Globus pallidus (tissue), 1 donor: ENCODE data around the gene LY6G6F.

ENCODE experiments used
- DNase-seq: peaks from one replicate; pipeline ENCODE4 v3.0.0-alpha.2; 2015; ENCODE audit warnings: low spot score

Gene LY6G6F

GRCh38 chr6:31676904-31677303 lies 29.8 kb upstream of the LY6G6F start:
- no peak for DNase-seq

DNA sequence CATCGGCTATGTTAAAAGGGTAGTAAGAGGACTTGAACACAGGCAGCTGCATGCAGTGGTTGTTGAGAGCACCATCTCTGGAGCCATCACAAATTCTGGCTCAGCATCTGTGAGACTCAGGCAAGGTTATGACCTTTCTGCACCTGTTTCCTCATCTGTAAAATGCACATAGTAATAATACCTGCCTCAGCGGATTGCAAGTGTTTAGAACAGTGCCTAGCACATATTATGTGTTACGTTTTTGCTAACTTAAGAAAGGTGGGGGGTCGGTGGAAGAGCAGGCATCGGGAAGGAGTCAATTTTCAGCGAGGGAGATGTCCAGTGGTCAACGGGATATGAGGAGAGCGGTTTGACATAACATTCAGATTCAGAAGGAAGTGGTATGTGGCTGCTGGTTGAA lies 28.7 kb upstream of the LY6G6F start:
- no peak for DNase-seq

GRCh38 chr6:31680226-31681134 lies 26.2 kb upstream of the LY6G6F start, which contains the start of gene LY6G5C:
TSS of gene LY6G5C (minus strand) at chr6:31681067. CDS start at chr6:31680373, 694 bp downstream.
- peak; percentile 63 for DNase-seq

GRCh38 chr6:31681135-31681671 lies 25.5 kb upstream of the LY6G6F start:
- no peak for DNase-seq

- no peak for DNase-seq
These were observed 23.1 kb upstream of the LY6G6F start for GRCh38 chr6:31683591-31683990.

GRCh38 chr6:31686483-31686882 lies 20.2 kb upstream of the LY6G6F start:
- DNase-seq = no peak

DNA sequence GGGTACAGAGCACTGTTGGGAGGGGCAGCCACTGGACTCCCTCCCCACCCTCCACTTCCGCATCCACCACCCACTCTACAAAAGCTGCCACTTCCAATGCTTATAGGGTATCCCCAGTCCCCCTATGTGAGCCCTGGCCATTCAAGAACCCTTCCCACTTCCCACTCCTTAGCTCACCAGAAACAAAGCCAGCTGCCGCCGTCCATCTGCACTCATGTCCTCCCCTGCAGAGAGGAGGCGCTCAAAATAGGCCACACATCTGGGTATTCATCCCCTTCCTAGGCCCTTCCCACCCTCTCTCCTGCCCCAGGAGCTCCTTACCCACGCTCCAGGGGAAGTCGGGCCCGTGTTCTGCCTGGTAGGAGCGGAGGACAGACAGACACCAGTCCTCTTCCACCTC lies 19.3 kb upstream of the LY6G6F start:
- DNase-seq = no peak

DNA sequence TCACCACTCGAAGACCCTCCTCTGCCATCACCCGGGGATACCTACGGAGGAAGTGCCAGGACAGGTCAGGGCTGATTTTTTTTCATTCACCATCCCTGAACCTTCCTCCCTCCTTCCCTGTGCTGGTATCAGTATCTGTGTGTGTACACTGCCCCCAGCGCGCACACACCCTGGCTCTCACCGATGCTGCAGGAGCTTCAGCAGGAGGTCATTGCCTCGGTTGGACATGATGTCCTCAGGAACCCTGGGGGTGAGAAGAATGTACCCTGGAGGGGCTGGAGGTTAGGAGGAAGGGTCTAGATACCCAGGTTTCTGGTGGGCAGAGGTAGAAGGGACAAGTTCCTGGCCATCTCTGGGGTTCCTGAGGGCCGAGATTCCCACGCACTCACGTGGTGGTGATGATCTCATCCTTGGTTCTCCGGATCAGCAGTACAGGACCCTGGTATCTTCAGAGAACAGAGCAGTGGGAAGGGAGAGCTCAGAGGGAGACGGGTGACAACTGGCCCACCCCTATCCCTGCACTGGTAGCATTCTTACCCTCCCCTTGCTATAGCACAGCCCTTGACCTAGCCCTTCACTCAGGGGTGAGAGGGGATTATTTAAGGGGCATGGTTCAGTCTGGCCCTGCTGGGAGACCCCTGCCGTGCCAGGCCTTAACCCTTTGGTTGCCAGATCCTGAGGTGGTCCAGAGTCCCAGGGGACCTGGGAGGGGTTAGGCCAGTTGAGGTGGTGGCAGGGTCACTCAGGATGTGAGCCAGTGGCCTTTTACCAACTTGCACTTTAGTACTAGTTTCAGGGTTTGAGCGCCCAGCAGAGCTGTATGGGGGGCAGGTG lies 18.6 kb upstream of the LY6G6F start:
- no peak for DNase-seq

- no peak for DNase-seq
These were observed 17.2 kb upstream of the LY6G6F start for GRCh38 chr6:31689249-31690110.

DNA sequence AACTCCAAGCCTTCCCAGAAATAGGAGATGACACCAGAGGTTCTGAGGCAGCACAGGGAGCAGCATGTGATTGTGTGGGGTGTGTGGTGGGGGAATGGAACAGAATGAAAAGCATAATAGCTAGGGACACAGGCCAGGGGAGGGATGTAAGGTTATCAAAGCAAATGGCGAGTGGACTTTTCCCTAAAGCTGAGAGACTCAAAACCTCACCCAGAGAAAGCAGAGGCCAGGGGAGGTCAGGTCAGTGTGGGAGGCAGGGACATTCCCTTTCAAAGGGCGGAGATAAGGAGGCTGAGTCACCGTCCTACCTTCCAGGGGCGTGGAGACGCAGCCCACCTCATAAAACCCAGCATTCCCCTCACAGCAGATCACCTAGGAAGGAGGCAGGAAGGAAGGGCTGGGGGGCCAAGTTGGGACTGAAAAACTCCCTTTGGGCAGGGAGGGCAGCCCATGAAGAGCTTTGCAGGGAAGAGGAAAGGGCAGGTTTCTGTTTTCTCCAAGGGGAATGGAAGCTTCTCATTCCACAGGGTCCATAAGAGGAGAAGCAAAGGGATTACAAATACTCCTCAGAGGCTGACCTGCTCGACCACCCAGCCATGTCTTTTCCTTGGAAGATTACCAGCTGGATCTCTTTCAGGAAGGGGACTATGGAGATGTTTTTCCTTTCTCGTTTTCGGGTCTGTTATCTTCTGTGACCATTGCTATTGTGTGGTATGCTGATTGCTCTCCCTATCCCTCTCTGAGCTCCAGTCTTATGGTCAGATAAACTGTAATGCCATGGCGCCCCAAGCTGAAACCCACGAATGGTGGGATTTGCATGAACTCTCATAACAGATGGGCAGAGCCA lies 16.2 kb upstream of the LY6G6F start:
- peak; percentile 19 for DNase-seq

DNA sequence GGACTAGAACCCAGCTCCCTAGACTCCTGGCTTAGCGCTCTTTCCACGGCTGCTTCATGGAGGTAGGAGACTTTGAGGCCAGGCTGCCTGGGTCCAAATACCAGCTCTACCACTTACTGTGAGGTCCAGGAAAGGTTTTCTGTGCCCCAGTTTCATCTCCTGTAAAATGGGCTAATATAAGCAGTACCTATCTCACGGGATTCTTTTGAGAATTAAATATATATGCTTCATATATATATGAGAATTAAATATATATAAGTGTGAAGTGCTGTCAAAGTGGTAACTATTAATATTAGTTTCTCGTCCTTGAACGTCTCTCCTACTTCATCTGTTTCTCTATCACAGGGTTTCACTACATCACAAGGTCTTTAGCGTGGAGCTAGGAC lies 15.6 kb upstream of the LY6G6F start:
- DNase-seq = no peak

DNA sequence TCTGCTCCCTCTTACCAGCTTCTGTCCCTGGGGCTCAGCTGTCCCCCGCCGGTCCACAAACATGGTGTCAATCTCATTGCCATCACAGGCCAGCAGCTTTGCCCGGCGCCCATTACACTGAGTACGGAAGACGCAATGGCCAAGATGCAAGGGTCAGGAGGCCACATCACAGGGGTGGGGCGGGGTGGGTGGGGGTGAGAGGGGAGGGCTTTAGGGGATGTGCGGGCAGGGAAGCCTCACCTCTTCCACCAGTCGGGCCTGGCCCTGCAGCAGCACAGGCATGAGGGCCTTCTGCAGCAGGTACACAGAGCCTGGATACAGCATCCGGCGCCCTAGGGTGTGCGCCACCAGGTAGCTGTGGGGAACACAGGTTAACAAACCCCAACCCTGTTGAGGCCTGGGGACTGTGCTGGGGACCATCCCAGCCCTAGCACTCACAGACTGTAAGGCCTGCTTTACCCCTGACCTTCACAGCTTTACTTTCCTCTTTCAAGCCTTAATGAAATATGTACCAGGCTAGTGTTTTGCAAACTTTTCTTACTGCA lies 15.0 kb upstream of the LY6G6F start:
- no peak for DNase-seq

- DNase-seq = no peak
These were observed 14.3 kb upstream of the LY6G6F start for GRCh38 chr6:31692353-31692752.

GRCh38 chr6:31692886-31693285 lies 13.8 kb upstream of the LY6G6F start:
- DNase-seq = no peak

GRCh38 chr6:31693535-31693934 lies 13.1 kb upstream of the LY6G6F start:
- no peak for DNase-seq

GRCh38 chr6:31697555-31697954 lies 9.1 kb upstream of the LY6G6F start:
- no peak for DNase-seq

DNA sequence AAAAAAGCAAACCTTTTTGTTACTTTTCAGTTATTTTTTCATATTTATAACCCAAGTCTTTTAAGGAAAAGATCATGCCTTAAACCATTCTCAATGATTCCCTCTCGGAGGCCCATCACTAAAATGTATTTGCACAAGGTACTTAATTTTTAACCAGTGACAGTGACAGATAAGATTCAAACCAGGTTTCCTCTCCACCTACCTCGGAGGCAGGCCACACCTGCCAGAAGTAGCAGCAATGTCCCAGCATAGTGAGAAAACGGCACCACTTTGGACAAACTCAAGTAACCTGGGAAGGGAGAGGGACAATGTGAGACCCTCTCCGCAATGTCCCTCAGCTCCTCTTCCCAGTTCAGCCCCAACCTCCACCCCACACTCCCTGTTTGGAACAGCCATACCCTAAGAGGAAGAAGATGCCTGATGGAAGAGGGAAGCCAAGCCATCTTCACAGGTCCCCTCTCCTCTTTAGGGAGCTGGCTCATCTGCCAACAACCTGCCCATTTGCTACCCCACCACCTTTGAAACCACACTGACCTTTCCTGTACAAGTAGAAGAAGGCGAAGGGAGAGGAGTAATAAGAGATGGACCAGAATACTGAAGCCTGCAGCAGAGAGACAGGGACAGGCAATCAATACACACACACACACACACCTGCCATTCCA lies 5.8 kb upstream of the LY6G6F start:
- no peak for DNase-seq

GRCh38 chr6:31701666-31702404 lies 4.8 kb upstream of the LY6G6F start:
- DNase-seq = no peak

- no peak for DNase-seq
These were observed 4.3 kb upstream of the LY6G6F start for GRCh38 chr6:31702405-31702818.
